SK-N-SH treated with all-trans-retinoic acid at 6 μM for 48 hours (cell line): ENCODE data around the gene TNNI2.

Source experiments
- ATAC-seq: fragments of 200-7000 bp; cut with Tn5 transposase; 3 replicates; pipeline ENCODE4 v1.9.1; 2020; ENCODE audit warnings: mild to moderate bottlenecking, moderate library complexity
- ARNTL ChIP-seq: fragments of 450-650 bp; formaldehyde crosslinking; IDR thresholded peaks from 2 replicates; pipeline ENCODE4 v1.5.0; 2020; ENCODE audit warnings: low read depth, mild to moderate bottlenecking, moderate library complexity, borderline replicate concordance
- BACH2 ChIP-seq: fragments of 250-450 bp; sonication (Bioruptor Pico); IDR thresholded peaks from 2 replicates; pipeline ENCODE4 v1.9.0; 2021; ENCODE audit warnings: mild to moderate bottlenecking, borderline replicate concordance
- CREB5 ChIP-seq: fragments of 250-450 bp; sonication (Bioruptor Pico); IDR thresholded peaks from 2 replicates; pipeline ENCODE4 v1.5.1; 2020; ENCODE audit warnings: low read depth, mild to moderate bottlenecking, moderate library complexity
- CSDC2 ChIP-seq: fragments of 250-450 bp; sonication (Bioruptor Pico); IDR thresholded peaks from 2 replicates; pipeline ENCODE4 v1.5.0; 2020; ENCODE audit warnings: mild to moderate bottlenecking, moderate library complexity
- CSRNP3 ChIP-seq: fragments of 250-450 bp; sonication (Bioruptor Pico); IDR thresholded peaks from 2 replicates; pipeline ENCODE4 v1.5.1; 2021; ENCODE audit warnings: mild to moderate bottlenecking, moderate library complexity
- ESRRG ChIP-seq: fragments of 250-450 bp; sonication (Bioruptor Pico); IDR thresholded peaks from 2 replicates; pipeline ENCODE4 v1.6.1; 2021; ENCODE audit warnings: mild to moderate bottlenecking
- ISL1 ChIP-seq: fragments of 250-450 bp; sonication (Bioruptor Pico); IDR thresholded peaks from 2 replicates; pipeline ENCODE4 v2.1.2; 2022; ENCODE audit warnings: mild to moderate bottlenecking, moderate library complexity
- OSR1 ChIP-seq: fragments of 250-450 bp; sonication (Bioruptor Pico); IDR thresholded peaks from 2 replicates; pipeline ENCODE4 v1.8.0; 2022; ENCODE audit warnings: moderate library complexity, mild to moderate bottlenecking, inconsistent platforms
- PATZ1 ChIP-seq: fragments of 250-450 bp; sonication (Bioruptor Pico); IDR thresholded peaks from 2 replicates; pipeline ENCODE4 v1.8.0; 2020; ENCODE audit warnings: mild to moderate bottlenecking, moderate library complexity, borderline replicate concordance
- POU6F1 ChIP-seq: fragments of 250-450 bp; sonication (Bioruptor Pico); IDR thresholded peaks from 2 replicates; pipeline ENCODE4 v1.8.0; 2021; ENCODE audit warnings: low read depth, mild to moderate bottlenecking, moderate library complexity, borderline replicate concordance
- TCF4 ChIP-seq: fragments of 250-450 bp; sonication (Bioruptor Pico); IDR thresholded peaks from 2 replicates; pipeline ENCODE4 v1.8.0; 2021; ENCODE audit warnings: mild to moderate bottlenecking, moderate library complexity, borderline replicate concordance
- ZC3H10 ChIP-seq: fragments of 250-450 bp; sonication (Bioruptor Pico); IDR thresholded peaks from 2 replicates; pipeline ENCODE4 v1.5.1; 2021; ENCODE audit warnings: mild to moderate bottlenecking, moderate library complexity
- ZFP3 ChIP-seq: fragments of 250-450 bp; sonication (Bioruptor Pico); IDR thresholded peaks from 2 replicates; pipeline ENCODE4 v1.5.0; 2020; ENCODE audit warnings: mild to moderate bottlenecking, moderate library complexity
- ZFP30 ChIP-seq: fragments of 450-650 bp; formaldehyde crosslinking; IDR thresholded peaks from 2 replicates; pipeline ENCODE4 v1.5.0; 2022; ENCODE audit warnings: mild to moderate bottlenecking, moderate library complexity
- ZNF565 ChIP-seq: fragments of 450-650 bp; formaldehyde crosslinking; conservative IDR thresholded peaks from 2 replicates; pipeline ENCODE4 v1.5.0; 2020; ENCODE audit warnings: low read depth, mild to moderate bottlenecking, moderate library complexity
- ZNF70 ChIP-seq: fragments of 450-650 bp; formaldehyde crosslinking; IDR thresholded peaks from 2 replicates; pipeline ENCODE4 v1.5.0; 2020; ENCODE audit warnings: mild to moderate bottlenecking, moderate library complexity
- ZNF8 ChIP-seq: fragments of 450-650 bp; formaldehyde crosslinking; IDR thresholded peaks from 2 replicates; pipeline ENCODE4 v1.5.0; 2020; ENCODE audit warnings: mild to moderate bottlenecking, moderate library complexity

Gene TNNI2

GRCh38 chr11:1830004-1830321, 8.8 kb upstream of the TNNI2 start:
- TF ChIP-seq ESRRG (CRISPR knock-in tag): no peak
- no peak for TF ChIP-seq ZNF565 (CRISPR knock-in tag)
- no peak for TF ChIP-seq POU6F1 (CRISPR knock-in tag)
- TF ChIP-seq ZFP3: no peak
- ATAC-seq: no peak

GRCh38 chr11:1830322-1831223, 8.2 kb upstream of the TNNI2 start:
- TF ChIP-seq POU6F1 (CRISPR knock-in tag): no peak
- TF ChIP-seq CREB5 (CRISPR knock-in tag): no peak
- TF ChIP-seq TCF4: no peak
- TF ChIP-seq OSR1 (CRISPR knock-in tag): no peak
- TF ChIP-seq ZNF565 (CRISPR knock-in tag): no peak
- no peak for TF ChIP-seq ZFP3
- no peak for ATAC-seq

- TF ChIP-seq ESRRG (CRISPR knock-in tag) (no peak), CREB5 (CRISPR knock-in tag) (no peak), ZNF565 (CRISPR knock-in tag) (no peak), BACH2 (CRISPR knock-in tag) (no peak)
These were observed 7.2 kb upstream of the TNNI2 start for GRCh38 chr11:1831338-1832210.

GRCh38 chr11:1832211-1832919, 6.4 kb upstream of the TNNI2 start:
- ATAC-seq: peak; percentile 78
- TF ChIP-seq ZNF70 (CRISPR knock-in tag) (peak; percentile 11; the same call in 1 of the 2 replicates), CSDC2 (CRISPR knock-in tag) (no peak)

More at GRCh38 chr11:1831338-1832210, 7.2 kb upstream of the TNNI2 start:
- ATAC-seq: no peak

- no peak for ATAC-seq
- TF ChIP-seq ZFP30: no peak
- TF ChIP-seq ISL1 (CRISPR knock-in tag): no peak
- no peak for TF ChIP-seq BACH2 (CRISPR knock-in tag)
- no peak for TF ChIP-seq ZNF8 (CRISPR knock-in tag)
- TF ChIP-seq ZFP3: no peak
- no peak for TF ChIP-seq CREB5 (CRISPR knock-in tag)
- no peak for TF ChIP-seq ESRRG (CRISPR knock-in tag)
- TF ChIP-seq ARNTL (CRISPR knock-in tag): no peak
- TF ChIP-seq CSRNP3 (CRISPR knock-in tag): no peak
- TF ChIP-seq ZC3H10 (CRISPR knock-in tag): no peak
- TF ChIP-seq PATZ1: no peak
- no peak for TF ChIP-seq POU6F1 (CRISPR knock-in tag)
These were observed 5.9 kb upstream of the TNNI2 start for GRCh38 chr11:1832920-1833295.
